Measurements from ENCODE around the gene C11orf58. TPM values are rescaled to one million over a fixed set of nuclear protein-coding genes. Genes with fewer than 3 reads are reported as not detected.

The C11orf58 gene
- total RNA-seq, 2 donors from 2014 or later: 70.1 to 72.3 TPM

DNA sequence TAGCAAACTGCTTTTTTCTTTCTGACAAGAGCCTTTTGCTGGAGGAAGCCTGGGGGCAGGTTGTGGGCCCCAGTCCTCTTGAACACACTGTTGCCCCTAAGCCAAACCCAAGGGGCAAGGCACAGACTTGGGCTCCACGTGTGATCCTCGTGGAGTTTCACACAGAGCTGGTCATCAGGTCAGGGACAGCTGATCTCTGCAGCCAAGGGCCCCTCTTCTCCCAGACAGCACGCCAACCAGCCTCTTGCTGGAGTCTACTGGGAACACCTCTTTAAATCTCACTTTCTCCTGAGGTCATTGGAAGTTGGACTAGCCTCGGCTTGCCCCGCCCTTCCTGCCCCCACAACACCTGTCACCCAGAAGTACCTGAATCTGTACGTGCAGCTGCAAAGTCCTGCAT lies 39.8 kb downstream of the C11orf58 start:
- Histone ChIP-seq H3K27ac (no peak overlapping the region), H3K4me3 (no peak overlapping the region), H3K4me1 (no peaks in the 10 kb centered on the region), H3K36me3 (no peaks in the 10 kb centered on the region), H3K27me3 (no peaks in the 10 kb centered on the region), H3K9ac (ENCODE audit: low read depth in 2 of 2, low read length in 2 of 2) (no peak overlapping the region), H3K9me3 (no peaks in the 10 kb centered on the region)
- intact Hi-C loops (cut with DNase I): no loop called here
- no peak for DNase-seq
- TF ChIP-seq, protein P1, sequence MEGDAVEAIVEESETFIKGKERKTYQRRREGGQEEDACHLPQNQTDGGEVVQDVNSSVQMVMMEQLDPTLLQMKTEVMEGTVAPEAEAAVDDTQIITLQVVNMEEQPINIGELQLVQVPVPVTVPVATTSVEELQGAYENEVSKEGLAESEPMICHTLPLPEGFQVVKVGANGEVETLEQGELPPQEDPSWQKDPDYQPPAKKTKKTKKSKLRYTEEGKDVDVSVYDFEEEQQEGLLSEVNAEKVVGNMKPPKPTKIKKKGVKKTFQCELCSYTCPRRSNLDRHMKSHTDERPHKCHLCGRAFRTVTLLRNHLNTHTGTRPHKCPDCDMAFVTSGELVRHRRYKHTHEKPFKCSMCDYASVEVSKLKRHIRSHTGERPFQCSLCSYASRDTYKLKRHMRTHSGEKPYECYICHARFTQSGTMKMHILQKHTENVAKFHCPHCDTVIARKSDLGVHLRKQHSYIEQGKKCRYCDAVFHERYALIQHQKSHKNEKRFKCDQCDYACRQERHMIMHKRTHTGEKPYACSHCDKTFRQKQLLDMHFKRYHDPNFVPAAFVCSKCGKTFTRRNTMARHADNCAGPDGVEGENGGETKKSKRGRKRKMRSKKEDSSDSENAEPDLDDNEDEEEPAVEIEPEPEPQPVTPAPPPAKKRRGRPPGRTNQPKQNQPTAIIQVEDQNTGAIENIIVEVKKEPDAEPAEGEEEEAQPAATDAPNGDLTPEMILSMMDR (IDR thresholded peaks at IDR 0.05): no peak

- no peaks in the 10 kb centered on the region for H3K27me3 ChIP-seq
- intact Hi-C loops (cut with DNase I): no loop called here
- no peak overlapping the region for H3K9ac ChIP-seq (ENCODE audit: low read depth in 2 of 2, low read length in 2 of 2)
- H3K4me3 ChIP-seq: no peak overlapping the region
- H3K4me1 ChIP-seq: no peaks in the 10 kb centered on the region
- H3K36me3 ChIP-seq: no peaks in the 10 kb centered on the region
- H3K27ac ChIP-seq: no peak overlapping the region
- DNase-seq: no peak
- H3K9me3 ChIP-seq: no peaks in the 10 kb centered on the region
- TF ChIP-seq, protein P1 (IDR thresholded peaks at IDR 0.05): no peak
Observed at GRCh38 chr11:16778876-16779275, 40.4 kb downstream of the C11orf58 start.

- no peaks in the 10 kb centered on the region for H3K27me3 ChIP-seq
- no peaks in the 10 kb centered on the region for H3K4me1 ChIP-seq
- no peak overlapping the region for H3K4me3 ChIP-seq
- H3K9ac ChIP-seq (ENCODE audit: low read depth in 2 of 2, low read length in 2 of 2): no peak overlapping the region
- no peaks in the 10 kb centered on the region for H3K9me3 ChIP-seq
- no peak overlapping the region for H3K27ac ChIP-seq
- peak; percentile 72 for DNase-seq
- H3K36me3 ChIP-seq: no peaks in the 10 kb centered on the region
- intact Hi-C loops (cut with DNase I): no loop called here
- TF ChIP-seq, protein P1 (IDR thresholded peaks at IDR 0.05): no peak
Observed at GRCh38 chr11:16779436-16779835, 41.0 kb downstream of the C11orf58 start.

DNA sequence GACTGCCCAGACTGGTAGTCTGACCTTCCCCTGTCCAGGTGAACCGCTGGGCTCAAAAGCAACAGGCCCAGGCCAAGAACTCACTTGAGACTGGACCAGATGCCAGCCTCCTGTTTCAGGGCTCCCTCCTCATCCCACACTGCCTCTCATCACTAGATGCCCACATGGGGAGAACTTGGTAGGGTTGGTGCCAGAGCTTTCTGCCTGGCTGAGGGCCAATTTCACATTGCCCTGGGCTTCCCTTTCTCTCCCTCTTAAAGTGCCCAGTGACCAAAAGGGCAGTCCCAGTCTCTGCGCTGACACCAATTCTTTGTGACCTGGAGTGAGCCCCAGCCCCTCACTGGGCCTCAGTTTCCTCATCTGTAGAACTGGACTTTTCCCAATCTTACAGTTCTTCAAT lies 41.7 kb downstream of the C11orf58 start:
- TF ChIP-seq, protein P1 (IDR thresholded peaks at IDR 0.05): no peak
- intact Hi-C loops (cut with DNase I): loop anchor here (10.0 kb wide), 1 partner anchor 285 kb away; no protein-coding TSS in a partner anchor
- H3K9ac ChIP-seq (ENCODE audit: low read depth in 2 of 2, low read length in 2 of 2): no peak overlapping the region
- H3K27ac ChIP-seq: no peak overlapping the region
- H3K36me3 ChIP-seq: no peaks in the 10 kb centered on the region
- no peak overlapping the region for H3K4me3 ChIP-seq
- DNase-seq: no peak
- no peaks in the 10 kb centered on the region for H3K9me3 ChIP-seq
- H3K4me1 ChIP-seq: no peaks in the 10 kb centered on the region
- no peaks in the 10 kb centered on the region for H3K27me3 ChIP-seq

DNA sequence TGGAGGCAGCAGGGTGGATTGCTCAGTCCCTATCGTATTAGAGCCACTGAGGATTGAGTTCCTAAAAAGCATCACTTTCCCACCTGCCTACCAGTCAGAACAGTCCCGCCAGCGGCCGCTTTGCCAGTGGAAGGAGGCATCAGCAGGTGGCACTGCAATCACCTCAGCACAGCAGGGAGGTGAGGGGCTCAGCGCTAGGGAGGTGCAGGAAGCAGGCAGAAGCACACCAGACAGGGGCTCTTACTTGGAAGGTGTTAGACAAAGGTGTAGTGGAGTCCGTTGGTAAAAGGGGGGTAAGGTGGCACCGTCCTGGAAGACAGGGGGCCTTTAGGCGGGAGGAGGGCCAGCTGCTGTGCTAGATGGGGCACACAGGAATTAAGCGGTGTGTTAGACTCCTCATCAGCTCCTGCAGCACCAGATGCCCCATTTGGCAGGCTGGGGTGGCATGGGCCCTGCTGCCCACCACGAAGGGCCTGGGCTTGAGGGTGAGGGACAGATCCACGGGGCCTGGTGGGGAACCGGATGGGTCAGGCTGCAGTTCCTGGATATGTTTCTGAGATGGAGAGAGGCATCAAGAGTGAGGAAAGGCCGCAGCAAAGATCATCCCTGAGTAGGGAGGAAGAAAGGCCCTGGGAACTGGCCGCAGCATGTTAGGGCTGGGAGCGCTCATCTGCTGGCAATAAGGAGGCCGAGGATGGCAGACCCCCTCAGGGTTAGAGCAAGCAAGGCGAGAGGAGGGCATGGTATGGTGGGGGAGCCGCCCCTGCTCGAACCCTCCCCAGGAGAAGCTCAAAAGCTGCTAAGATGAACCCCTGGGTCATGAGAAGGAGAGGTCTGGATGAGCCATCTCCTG lies 42.5 kb downstream of the C11orf58 start:
- intact Hi-C loops (cut with DNase I): loop anchor here (10.0 kb wide), 1 partner anchor 284 kb away; no protein-coding TSS in a partner anchor
- Histone ChIP-seq H3K36me3 (no peaks in the 10 kb centered on the region), H3K9ac (ENCODE audit: low read depth in 2 of 2, low read length in 2 of 2) (no peak overlapping the region), H3K9me3 (no peaks in the 10 kb centered on the region), H3K27ac (no peak overlapping the region), H3K4me3 (no peak overlapping the region), H3K27me3 (no peaks in the 10 kb centered on the region), H3K4me1 (no peaks in the 10 kb centered on the region)
- TF ChIP-seq, protein P1 (IDR thresholded peaks at IDR 0.05): no peak
- DNase-seq: no peak
